K562 (cell line): ENCODE results near the gene SORCS1. TPM values are rescaled to one million over a fixed set of nuclear protein-coding genes. Genes with fewer than 3 reads are reported as not detected.

Experiments
- ATAC-seq: fragments of 200-7000 bp; cut with Tn5 transposase; 3 replicates; pipeline ENCODE4 v1.9.1; 2020; ENCODE audit warnings: moderate library complexity
- BruUV-seq: library from RNA; stranded (reverse); fragments of 400-500 nt; replicated peaks from 2 replicates; lab custom pipeline; 2021; lab: Mats Ljungman, UMichigan
- CTCF ChIA-PET: fragments of 300-600 bp; formaldehyde crosslinking; extraction: SDS; loops from one replicate; lab custom pipeline; 2021; ENCODE audit warnings: low intra/inter-chr PET ratio; lab: Yijun Ruan, JAX
- POLR2A ChIA-PET: fragments of 300-600, 350-650 bp; sonication (Branson Sonifier 250); formaldehyde crosslinking; extraction: SDS; loops from one replicate; lab custom pipeline; 2021; ENCODE audit warnings: antibody characterized with exemption, inconsistent platforms; lab: Yijun Ruan, JAX
- DNase-seq, 4 experiments: peaks; one replicate each; pipeline versions ENCODE4 v3.0.0 to v3.0.0-alpha.2; 2011 to 2018; ENCODE audit warnings: low spot score in 3 of 4, mixed read lengths in 3 of 4; ENCODE audit errors: extremely low read depth in 1 of 4
- FAIRE-seq: peaks from 2 replicates; lab custom pipeline; 2011; peaks lifted over from hg19 to GRCh38; lab: Jason Lieb, UNC
- H2AFZ ChIP-seq: 2 replicates; pipeline ENCODE4 v1.6.0; 2011; ENCODE audit warnings: low read depth, low read length, control low read depth, inconsistent platforms
- H3K27ac ChIP-seq: fragments of 200-600 bp; 3 replicates; pipeline ENCODE4 v1.8.0; 2011; ENCODE audit warnings: low read depth, mild to moderate bottlenecking, control low read depth, inconsistent platforms, low read length, moderate library complexity, mixed read lengths; ENCODE audit errors: extremely low read depth
- H3K27me3 ChIP-seq, 2 experiments: fragments of 300-600 bp in 1 of 2; 2 replicates in 1 of 2; 3 replicates in 1 of 2; pipeline versions ENCODE4 v1.6.0 to v1.8.0; 2011; ENCODE audit warnings: inconsistent platforms in 2 of 2, low read length in 2 of 2, mild to moderate bottlenecking in 1 of 2, mixed read lengths in 1 of 2, moderate library complexity in 1 of 2; ENCODE audit not compliant: control insufficient read depth in 2 of 2, insufficient read depth in 2 of 2
- H3K36me3 ChIP-seq: fragments of 300-600 bp; 3 replicates; pipeline ENCODE4 v1.8.0; 2011; ENCODE audit warnings: mild to moderate bottlenecking, low read length, inconsistent platforms; ENCODE audit not compliant: control insufficient read depth, insufficient read depth
- H3K4me1 ChIP-seq, 2 experiments: fragments of 200-600 bp in 1 of 2; replicated peaks in 1 of 2; 2 replicates in 1 of 2; 3 replicates in 1 of 2; pipeline versions ENCODE4 v1.5.1 to v1.8.0; 2011; ENCODE audit warnings: inconsistent platforms in 2 of 2, low read length in 2 of 2, mild to moderate bottlenecking in 1 of 2, mixed read lengths in 1 of 2, moderate library complexity in 1 of 2; ENCODE audit not compliant: control insufficient read depth in 2 of 2, insufficient read depth in 2 of 2
- H3K4me2 ChIP-seq: 2 replicates; pipeline ENCODE4 v1.6.1; 2011; ENCODE audit warnings: low read length, control low read depth, inconsistent platforms, mixed read lengths; ENCODE audit not compliant: insufficient read depth
- H3K4me3 ChIP-seq: fragments of 200-600 bp; sonication (generic), shearing (Covaris generic); 2 replicates; pipeline ENCODE4 v1.5.1; 2016; ENCODE audit warnings: control low read depth, inconsistent platforms
- H3K79me2 ChIP-seq: fragments of 200-600 bp; 3 replicates; pipeline ENCODE4 v1.8.0; 2011; ENCODE audit warnings: low read length, inconsistent platforms; ENCODE audit not compliant: control insufficient read depth, insufficient read depth
- H3K9ac ChIP-seq, 2 experiments: 2 replicates each; pipeline versions ENCODE4 v1.6.0 to v1.6.1; 2011; ENCODE audit warnings: low read depth in 2 of 2, low read length in 2 of 2, control low read depth in 1 of 2, inconsistent platforms in 1 of 2, mild to moderate bottlenecking in 1 of 2, mixed read lengths in 1 of 2; ENCODE audit not compliant: insufficient read depth in 1 of 2
- H3K9me1 ChIP-seq: one replicate; pipeline ENCODE4 v1.6.0; 2011; ENCODE audit warnings: inconsistent platforms, mild to moderate bottlenecking, low read length, moderate library complexity; ENCODE audit not compliant: control insufficient read depth, insufficient read depth
- H3K9me3 ChIP-seq: replicated peaks from 2 replicates; pipeline ENCODE4 v1.5.1; 2011; ENCODE audit warnings: low read depth, low read length, inconsistent platforms; ENCODE audit not compliant: control insufficient read depth, insufficient read depth
- H4K20me1 ChIP-seq: replicated peaks from 2 replicates; pipeline ENCODE4 v1.6.1; 2011; ENCODE audit warnings: low read length, inconsistent platforms, mixed read lengths; ENCODE audit not compliant: control insufficient read depth, insufficient read depth
- HEY1 ChIP-seq: fragments of 250-450 bp; sonication (Bioruptor Pico); IDR thresholded peaks from 2 replicates; pipeline ENCODE4 v1.5.0; 2020; ENCODE audit warnings: mild to moderate bottlenecking, moderate library complexity, borderline replicate concordance
- HIVEP1 ChIP-seq: fragments of 250-450 bp; sonication (Bioruptor Pico); IDR thresholded peaks from 2 replicates; pipeline ENCODE4 v1.4.0; 2020; ENCODE audit warnings: mild to moderate bottlenecking
- NR1H2 ChIP-seq: sonication (generic); formaldehyde crosslinking; IDR thresholded peaks from 2 replicates; pipeline ENCODE4 v1.4.0; 2020; ENCODE audit warnings: mild to moderate bottlenecking, missing genetic modification reagents
- NUFIP1 ChIP-seq: fragments of 450-650 bp; IDR thresholded peaks from 2 replicates; pipeline ENCODE4 v1.6.1; 2018; ENCODE audit not compliant: partially characterized antibody
- PHF20 ChIP-seq: fragments of 450-650 bp; IDR thresholded peaks from 2 replicates; pipeline ENCODE4 v1.6.1; 2018; ENCODE audit not compliant: partially characterized antibody
- PTTG1 ChIP-seq: fragments of 450-650 bp; IDR thresholded peaks from 2 replicates; pipeline ENCODE4 v1.6.1; 2016; ENCODE audit warnings: low read depth, mild to moderate bottlenecking, missing genetic modification characterization, missing compliant biosample characterization
- SRSF1 ChIP-seq: fragments of 200-400 bp; formaldehyde crosslinking; IDR thresholded peaks from 2 replicates; pipeline ENCODE4 v1.6.1; 2017; ENCODE audit warnings: mild to moderate bottlenecking, low read depth, low read length, moderate library complexity
- TCFL5 ChIP-seq: fragments of 250-450 bp; sonication (Bioruptor Pico); conservative IDR thresholded peaks from 2 replicates; pipeline ENCODE4 v1.6.1; 2021; ENCODE audit warnings: mild to moderate bottlenecking, moderate library complexity, matching md5 sums
- ZNF589 ChIP-seq: fragments of 200-800 bp; sonication (Bioruptor generic); IDR thresholded peaks from 2 replicates; pipeline ENCODE4 v1.6.1; 2016; ENCODE audit warnings: low read depth, missing genetic modification characterization, missing compliant biosample characterization
- WGBS: fragments of 100-300 bp; shearing (Covaris generic); methylation state at CpG from one replicate; pipeline ENCODE4 v1.1.6; 2016; ENCODE audit warnings: low coverage, mixed read lengths; ENCODE audit not compliant: insufficient coverage; ENCODE audit errors: missing lambda C conversion rate; 5-methylcytosine and 5-hydroxymethylcytosine counted together
- in situ Hi-C: fragments of 300-500 bp; cut with MboI; formaldehyde crosslinking; loops from 4 replicates; pipeline ENCODE4 v1.15.0; 2018; ENCODE audit warnings: inconsistent platforms, mixed read lengths
- intact Hi-C: fragments of 100-400 bp; cut with micrococcal nuclease; formaldehyde crosslinking; loops from 2 replicates; pipeline ENCODE4 v1.14.2; 2022
- polyA plus RNA-seq, 8 experiments: library from polyadenylated mRNA; depleted of rRNA in 4 of 8; stranded (reverse) in 5 of 8; unstranded in 3 of 8; fragments of >200 nt; fragmentation: Nextera tagmentation in 2 of 8; fragmentation: Illumina TruSeq in 1 of 8; extraction: Ambion mirVana in 2 of 8; extraction: Trizol in 1 of 8; gene quantifications; 2 replicates each; pipeline versions ENCODE4 v1.2.1 to v1.2.3, GENCODE V29; 2011 to 2014; ENCODE audit warnings: inconsistent platforms in 1 of 8, missing spikeins in 1 of 8
- total RNA-seq, 7 experiments: library from RNA; depleted of rRNA in 6 of 7; stranded (reverse); fragments of >200 nt in 6 of 7; fragmentation: Illumina TruSeq in 2 of 7; extraction: Trizol in 2 of 7; gene quantifications; 2 replicates each; pipeline versions ENCODE4 v1.2.1 to v1.2.3, GENCODE V29; 2011 to 2021; ENCODE audit warnings: low replicate concordance in 1 of 7
- TF ChIP-seq, protein P1 (sequence below): fragments of 450-650 bp; IDR thresholded peaks from 2 replicates; pipeline ENCODE4 v1.6.1; 2014; ENCODE audit warnings: low read depth, mild to moderate bottlenecking, moderate library complexity, borderline replicate concordance
- TF ChIP-seq, protein P2 (sequence below): fragments of 200-400 bp; formaldehyde crosslinking; IDR thresholded peaks from 2 replicates; pipeline ENCODE4 v1.6.1; 2017; ENCODE audit warnings: mild to moderate bottlenecking, low read depth, low read length, moderate library complexity
- TF ChIP-seq, protein P3 (sequence below): fragments of 250-450 bp; sonication (Bioruptor Pico); IDR thresholded peaks from 2 replicates; pipeline ENCODE4 v1.8.0; 2022; ENCODE audit warnings: inconsistent platforms
- TF ChIP-seq, protein P4 (sequence below): sonication (generic); formaldehyde crosslinking; IDR thresholded peaks from 2 replicates; pipeline ENCODE4 v1.8.1; 2023; ENCODE audit warnings: mild to moderate bottlenecking, missing genetic modification reagents
- TF ChIP-seq, protein P5 (sequence below): fragments of 250-450 bp; sonication (Bioruptor Pico); IDR thresholded peaks from 2 replicates; pipeline ENCODE4 v1.5.0; 2021

The SORCS1 gene
- total and polyA plus RNA-seq, 9 of the 15 experiments (the other 6 are each of a cell fraction or from before 2014, with no cell fraction given), result 1.5 to 3.9 (median 2.7) TPM

DNA sequence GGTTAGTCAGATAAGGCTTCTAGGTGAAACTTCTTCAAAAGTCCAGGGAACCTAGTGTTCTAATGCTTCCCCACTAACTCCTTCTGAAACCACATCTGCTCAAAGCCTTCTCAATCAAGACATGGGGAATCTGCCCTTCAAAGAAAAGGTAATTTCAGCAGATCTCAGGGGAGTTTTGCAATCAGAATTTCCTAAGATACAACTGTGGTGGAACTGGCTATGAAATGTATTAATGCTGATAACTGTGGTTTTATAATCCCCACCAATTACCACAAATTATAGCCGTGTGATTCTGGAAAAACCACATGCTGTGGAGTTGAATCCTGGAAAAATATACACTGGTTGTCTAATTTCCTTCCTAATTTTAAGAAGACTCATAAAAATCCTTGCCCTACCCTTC lies 233.8 kb downstream of the SORCS1 start:
- DNase-seq (no peak), FAIRE-seq (no peak), ATAC-seq (no peak)
- H4K20me1 ChIP-seq, result no peaks in the 10 kb centered on the region
- H3K79me2 ChIP-seq, result no peaks in the 10 kb centered on the region
- no peak overlapping the region for H3K27ac ChIP-seq
- WGBS, result 31% methylated on average over 1 of the region's 1 CpG
- in situ Hi-C loops (no loop called here), intact Hi-C loops (no loop called here)
- TF ChIP-seq NR1H2 (CRISPR knock-in tag) (no peak), PHF20 (no peak), HIVEP1 (CRISPR knock-in tag) (no peak), NUFIP1 (no peak), TCFL5 (CRISPR knock-in tag) (no peak), HEY1 (CRISPR knock-in tag) (no peak), PTTG1 (tag) (no peak), SRSF1 (no peak), ZNF589 (CRISPR knock-in tag) (no peak)
- TF ChIP-seq, protein P1, sequence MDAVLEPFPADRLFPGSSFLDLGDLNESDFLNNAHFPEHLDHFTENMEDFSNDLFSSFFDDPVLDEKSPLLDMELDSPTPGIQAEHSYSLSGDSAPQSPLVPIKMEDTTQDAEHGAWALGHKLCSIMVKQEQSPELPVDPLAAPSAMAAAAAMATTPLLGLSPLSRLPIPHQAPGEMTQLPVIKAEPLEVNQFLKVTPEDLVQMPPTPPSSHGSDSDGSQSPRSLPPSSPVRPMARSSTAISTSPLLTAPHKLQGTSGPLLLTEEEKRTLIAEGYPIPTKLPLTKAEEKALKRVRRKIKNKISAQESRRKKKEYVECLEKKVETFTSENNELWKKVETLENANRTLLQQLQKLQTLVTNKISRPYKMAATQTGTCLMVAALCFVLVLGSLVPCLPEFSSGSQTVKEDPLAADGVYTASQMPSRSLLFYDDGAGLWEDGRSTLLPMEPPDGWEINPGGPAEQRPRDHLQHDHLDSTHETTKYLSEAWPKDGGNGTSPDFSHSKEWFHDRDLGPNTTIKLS, result no peak
- TF ChIP-seq, protein P2, sequence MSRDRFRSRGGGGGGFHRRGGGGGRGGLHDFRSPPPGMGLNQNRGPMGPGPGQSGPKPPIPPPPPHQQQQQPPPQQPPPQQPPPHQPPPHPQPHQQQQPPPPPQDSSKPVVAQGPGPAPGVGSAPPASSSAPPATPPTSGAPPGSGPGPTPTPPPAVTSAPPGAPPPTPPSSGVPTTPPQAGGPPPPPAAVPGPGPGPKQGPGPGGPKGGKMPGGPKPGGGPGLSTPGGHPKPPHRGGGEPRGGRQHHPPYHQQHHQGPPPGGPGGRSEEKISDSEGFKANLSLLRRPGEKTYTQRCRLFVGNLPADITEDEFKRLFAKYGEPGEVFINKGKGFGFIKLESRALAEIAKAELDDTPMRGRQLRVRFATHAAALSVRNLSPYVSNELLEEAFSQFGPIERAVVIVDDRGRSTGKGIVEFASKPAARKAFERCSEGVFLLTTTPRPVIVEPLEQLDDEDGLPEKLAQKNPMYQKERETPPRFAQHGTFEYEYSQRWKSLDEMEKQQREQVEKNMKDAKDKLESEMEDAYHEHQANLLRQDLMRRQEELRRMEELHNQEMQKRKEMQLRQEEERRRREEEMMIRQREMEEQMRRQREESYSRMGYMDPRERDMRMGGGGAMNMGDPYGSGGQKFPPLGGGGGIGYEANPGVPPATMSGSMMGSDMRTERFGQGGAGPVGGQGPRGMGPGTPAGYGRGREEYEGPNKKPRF, result no peak
- TF ChIP-seq, protein P3, sequence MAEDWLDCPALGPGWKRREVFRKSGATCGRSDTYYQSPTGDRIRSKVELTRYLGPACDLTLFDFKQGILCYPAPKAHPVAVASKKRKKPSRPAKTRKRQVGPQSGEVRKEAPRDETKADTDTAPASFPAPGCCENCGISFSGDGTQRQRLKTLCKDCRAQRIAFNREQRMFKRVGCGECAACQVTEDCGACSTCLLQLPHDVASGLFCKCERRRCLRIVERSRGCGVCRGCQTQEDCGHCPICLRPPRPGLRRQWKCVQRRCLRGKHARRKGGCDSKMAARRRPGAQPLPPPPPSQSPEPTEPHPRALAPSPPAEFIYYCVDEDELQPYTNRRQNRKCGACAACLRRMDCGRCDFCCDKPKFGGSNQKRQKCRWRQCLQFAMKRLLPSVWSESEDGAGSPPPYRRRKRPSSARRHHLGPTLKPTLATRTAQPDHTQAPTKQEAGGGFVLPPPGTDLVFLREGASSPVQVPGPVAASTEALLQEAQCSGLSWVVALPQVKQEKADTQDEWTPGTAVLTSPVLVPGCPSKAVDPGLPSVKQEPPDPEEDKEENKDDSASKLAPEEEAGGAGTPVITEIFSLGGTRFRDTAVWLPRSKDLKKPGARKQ (CRISPR knock-in tag), result no peak
- TF ChIP-seq, protein P4, sequence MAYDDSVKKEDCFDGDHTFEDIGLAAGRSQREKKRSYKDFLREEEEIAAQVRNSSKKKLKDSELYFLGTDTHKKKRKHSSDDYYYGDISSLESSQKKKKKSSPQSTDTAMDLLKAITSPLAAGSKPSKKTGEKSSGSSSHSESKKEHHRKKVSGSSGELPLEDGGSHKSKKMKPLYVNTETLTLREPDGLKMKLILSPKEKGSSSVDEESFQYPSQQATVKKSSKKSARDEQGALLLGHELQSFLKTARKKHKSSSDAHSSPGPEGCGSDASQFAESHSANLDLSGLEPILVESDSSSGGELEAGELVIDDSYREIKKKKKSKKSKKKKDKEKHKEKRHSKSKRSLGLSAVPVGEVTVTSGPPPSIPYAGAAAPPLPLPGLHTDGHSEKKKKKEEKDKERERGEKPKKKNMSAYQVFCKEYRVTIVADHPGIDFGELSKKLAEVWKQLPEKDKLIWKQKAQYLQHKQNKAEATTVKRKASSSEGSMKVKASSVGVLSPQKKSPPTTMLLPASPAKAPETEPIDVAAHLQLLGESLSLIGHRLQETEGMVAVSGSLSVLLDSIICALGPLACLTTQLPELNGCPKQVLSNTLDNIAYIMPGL, result no peak
- TF ChIP-seq, protein P5, sequence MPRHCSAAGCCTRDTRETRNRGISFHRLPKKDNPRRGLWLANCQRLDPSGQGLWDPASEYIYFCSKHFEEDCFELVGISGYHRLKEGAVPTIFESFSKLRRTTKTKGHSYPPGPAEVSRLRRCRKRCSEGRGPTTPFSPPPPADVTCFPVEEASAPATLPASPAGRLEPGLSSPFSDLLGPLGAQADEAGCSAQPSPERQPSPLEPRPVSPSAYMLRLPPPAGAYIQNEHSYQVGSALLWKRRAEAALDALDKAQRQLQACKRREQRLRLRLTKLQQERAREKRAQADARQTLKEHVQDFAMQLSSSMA (CRISPR knock-in tag), result no peak
- ChIA-PET CTCF (no interaction called here), POLR2A (no interaction called here)
- no peaks in the 10 kb centered on the region for H3K27me3 ChIP-seq
- no peaks in the 10 kb centered on the region for H3K36me3 ChIP-seq
- H3K9me1 ChIP-seq, result no peaks in the 10 kb centered on the region
- no peaks in the 10 kb centered on the region; a peak in 1 of 5 replicates for H3K4me1 ChIP-seq
- BruUV-seq, result no TSS peak
- H2AFZ ChIP-seq, result no peak overlapping the region
- H3K9ac ChIP-seq, result no peak overlapping the region
- no peaks in the 10 kb centered on the region for H3K9me3 ChIP-seq
- no peak overlapping the region for H3K4me2 ChIP-seq
- H3K4me3 ChIP-seq, result no peak overlapping the region
